ENCODE measurements around the gene STAG3.

- TF ChIP-seq CBX5 (IDR thresholded peaks at IDR 0.05; ENCODE audit: borderline replicate concordance, low read depth) (no peak), FOS (IDR thresholded peaks at IDR 0.05; ENCODE audit: extremely low read depth, insufficient read length) (no peak), PHF8 (IDR thresholded peaks at IDR 0.05; ENCODE audit: borderline replicate concordance, low read length) (no peak), NFE2L1 (tag; IDR thresholded peaks at IDR 0.05; ENCODE audit: borderline replicate concordance, low read depth) (no peak), CTCF (IDR thresholded peaks at IDR 0.05 in 2 of 3, conservative IDR thresholded peaks at IDR 0.05 in 1 of 3; ENCODE audit: insufficient read depth in 2 of 3, low read depth in 1 of 3, low read length in 3 of 3) (no peak), HDAC2 (IDR thresholded peaks at IDR 0.05) (no peak), NFATC3 (IDR thresholded peaks at IDR 0.05) (no peak), RFX7 (CRISPR knock-in tag; IDR thresholded peaks at IDR 0.05) (no peak), MTA3 (IDR thresholded peaks at IDR 0.05; ENCODE audit: borderline replicate concordance) (no peak)
Measured at GRCh38 chr7:100171087-100171681, 6.5 kb upstream of the STAG3 start.

Data from K562 (cell line).